Stimulated activated CD4-positive, alpha-beta T cell treated with anti-CD3 and anti-CD28 coated beads, Interleukin-4, amount 100 ng/mL, for 4 hours (primary cell): Measurements from ENCODE around the gene OR13J1.
A peak's percentile ranks its signal among the peaks of the same experiment; 100 is the strongest.
"Not testable (repeated sequence)": the region's sequence is repeated elsewhere in the genome, so short reads cannot be mapped to it uniquely, and the experiment has no call there.

Source experiments
- DNase-seq, 2 experiments: peaks; one replicate each; pipeline ENCODE4 v3.0.0-alpha.2; 2020

OR13J1 gene

GRCh38 chr9:35904338-35904737 lies 34.1 kb upstream of the OR13J1 start:
- DNase-seq, result no peak

GRCh38 chr9:35903049-35903448 lies 32.8 kb upstream of the OR13J1 start:
- peak in 1 of 2 experiments; percentile 21 for DNase-seq

- no peak for DNase-seq
Observed at GRCh38 chr9:35899021-35899420, 28.8 kb upstream of the OR13J1 start.

GRCh38 chr9:35898337-35898736 lies 28.1 kb upstream of the OR13J1 start:
- no peak for DNase-seq

- DNase-seq, result not testable (repeated sequence)
Observed at GRCh38 chr9:35897376-35898099, 27.3 kb upstream of the OR13J1 start.

- DNase-seq, result no peak
Observed at GRCh38 chr9:35896570-35896969, 26.4 kb upstream of the OR13J1 start.

GRCh38 chr9:35892051-35892450 lies 21.9 kb upstream of the OR13J1 start:
- DNase-seq, result no peak

GRCh38 chr9:35891646-35892045 lies 21.4 kb upstream of the OR13J1 start:
- DNase-seq, result no peak

- not testable (repeated sequence) for DNase-seq
Observed at GRCh38 chr9:35884908-35885307, 14.7 kb upstream of the OR13J1 start.

GRCh38 chr9:35882996-35883395 lies 12.8 kb upstream of the OR13J1 start:
- DNase-seq, result no peak

GRCh38 chr9:35882263-35882848 lies 12.2 kb upstream of the OR13J1 start:
- peak; percentile 64 to 79 for DNase-seq

GRCh38 chr9:35872505-35872904 lies 2.3 kb upstream of the OR13J1 start:
- no peak for DNase-seq

GRCh38 chr9:35871545-35871944 lies 1.3 kb upstream of the OR13J1 start:
- DNase-seq, result no peak

GRCh38 chr9:35869621-35870216 lies 482 bp downstream of the OR13J1 start:
- DNase-seq, result no peak

- DNase-seq, result no peak
Observed at GRCh38 chr9:35868933-35869332, 1.3 kb downstream of the OR13J1 start.

- no peak for DNase-seq
Observed at GRCh38 chr9:35867538-35867937, 2.7 kb downstream of the OR13J1 start.

- DNase-seq, result no peak
Observed at GRCh38 chr9:35864695-35865255, 5.4 kb downstream of the OR13J1 start.

- DNase-seq, result no peak
Observed at GRCh38 chr9:35863583-35863982, 6.6 kb downstream of the OR13J1 start.

GRCh38 chr9:35862328-35862727 lies 7.9 kb downstream of the OR13J1 start:
- DNase-seq, result no peak

GRCh38 chr9:35861161-35861897 lies 8.9 kb downstream of the OR13J1 start:
- DNase-seq, result no peak

GRCh38 chr9:35859990-35860339 lies 10.2 kb downstream of the OR13J1 start:
- DNase-seq, result no peak

- DNase-seq, result no peak
Observed at GRCh38 chr9:35859310-35859989, 10.8 kb downstream of the OR13J1 start.

- DNase-seq, result no peak
Observed at GRCh38 chr9:35858458-35858857, 11.7 kb downstream of the OR13J1 start.
